LNCAP (cell line): ENCODE measurements around the gene PARVG.

Experiments
- TF ChIP-seq, protein P1 (sequence below): fragments of 450-650 bp; IDR thresholded peaks from 2 replicates; pipeline ENCODE4 v1.5.1; 2017; ENCODE audit warnings: mild to moderate bottlenecking

The PARVG gene, protein sequence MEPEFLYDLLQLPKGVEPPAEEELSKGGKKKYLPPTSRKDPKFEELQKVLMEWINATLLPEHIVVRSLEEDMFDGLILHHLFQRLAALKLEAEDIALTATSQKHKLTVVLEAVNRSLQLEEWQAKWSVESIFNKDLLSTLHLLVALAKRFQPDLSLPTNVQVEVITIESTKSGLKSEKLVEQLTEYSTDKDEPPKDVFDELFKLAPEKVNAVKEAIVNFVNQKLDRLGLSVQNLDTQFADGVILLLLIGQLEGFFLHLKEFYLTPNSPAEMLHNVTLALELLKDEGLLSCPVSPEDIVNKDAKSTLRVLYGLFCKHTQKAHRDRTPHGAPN

DNA sequence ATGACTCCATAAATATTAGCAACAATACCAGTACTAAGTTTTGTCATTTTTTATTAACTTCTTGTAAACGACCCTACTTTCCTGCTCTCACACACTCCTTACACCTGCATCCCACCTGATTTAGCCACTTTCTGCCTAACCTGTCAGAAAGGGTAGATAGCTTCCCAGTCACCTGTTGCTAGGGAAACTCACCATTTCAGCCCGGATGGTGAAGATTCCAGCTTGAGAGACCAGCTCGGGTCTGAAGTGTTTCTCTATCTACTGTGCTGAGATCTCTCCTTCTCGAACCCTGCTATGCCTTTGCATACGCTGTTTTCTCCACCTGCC, at the start of gene PARVG:
PARVG (plus strand) TSS at position 220 of the 327 bp plus-strand sequence. CDS start 2,405 bp downstream, outside the sequence.
- TF ChIP-seq, protein P1, sequence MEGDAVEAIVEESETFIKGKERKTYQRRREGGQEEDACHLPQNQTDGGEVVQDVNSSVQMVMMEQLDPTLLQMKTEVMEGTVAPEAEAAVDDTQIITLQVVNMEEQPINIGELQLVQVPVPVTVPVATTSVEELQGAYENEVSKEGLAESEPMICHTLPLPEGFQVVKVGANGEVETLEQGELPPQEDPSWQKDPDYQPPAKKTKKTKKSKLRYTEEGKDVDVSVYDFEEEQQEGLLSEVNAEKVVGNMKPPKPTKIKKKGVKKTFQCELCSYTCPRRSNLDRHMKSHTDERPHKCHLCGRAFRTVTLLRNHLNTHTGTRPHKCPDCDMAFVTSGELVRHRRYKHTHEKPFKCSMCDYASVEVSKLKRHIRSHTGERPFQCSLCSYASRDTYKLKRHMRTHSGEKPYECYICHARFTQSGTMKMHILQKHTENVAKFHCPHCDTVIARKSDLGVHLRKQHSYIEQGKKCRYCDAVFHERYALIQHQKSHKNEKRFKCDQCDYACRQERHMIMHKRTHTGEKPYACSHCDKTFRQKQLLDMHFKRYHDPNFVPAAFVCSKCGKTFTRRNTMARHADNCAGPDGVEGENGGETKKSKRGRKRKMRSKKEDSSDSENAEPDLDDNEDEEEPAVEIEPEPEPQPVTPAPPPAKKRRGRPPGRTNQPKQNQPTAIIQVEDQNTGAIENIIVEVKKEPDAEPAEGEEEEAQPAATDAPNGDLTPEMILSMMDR = no peak

DNA sequence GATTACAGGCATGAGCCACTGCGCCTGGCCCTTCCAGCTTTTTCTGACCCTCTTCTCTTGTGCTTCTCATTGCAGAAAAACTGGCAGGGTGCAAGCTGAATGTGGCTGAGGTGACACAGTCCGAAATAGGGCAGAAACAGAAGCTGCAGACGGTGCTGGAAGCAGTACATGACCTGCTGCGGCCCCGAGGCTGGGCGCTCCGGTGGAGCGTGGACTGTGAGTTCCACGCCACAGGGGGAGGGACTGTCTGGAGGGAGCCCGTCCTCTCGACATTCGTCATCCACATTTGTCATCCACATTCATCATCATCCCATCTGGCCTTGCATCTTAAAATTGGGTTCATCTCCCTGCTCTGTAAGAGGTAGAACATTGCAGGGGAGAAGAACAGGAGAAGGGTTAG, 49.3 kb upstream of the PARVG start:
- TF ChIP-seq, protein P1 = no peak

DNA sequence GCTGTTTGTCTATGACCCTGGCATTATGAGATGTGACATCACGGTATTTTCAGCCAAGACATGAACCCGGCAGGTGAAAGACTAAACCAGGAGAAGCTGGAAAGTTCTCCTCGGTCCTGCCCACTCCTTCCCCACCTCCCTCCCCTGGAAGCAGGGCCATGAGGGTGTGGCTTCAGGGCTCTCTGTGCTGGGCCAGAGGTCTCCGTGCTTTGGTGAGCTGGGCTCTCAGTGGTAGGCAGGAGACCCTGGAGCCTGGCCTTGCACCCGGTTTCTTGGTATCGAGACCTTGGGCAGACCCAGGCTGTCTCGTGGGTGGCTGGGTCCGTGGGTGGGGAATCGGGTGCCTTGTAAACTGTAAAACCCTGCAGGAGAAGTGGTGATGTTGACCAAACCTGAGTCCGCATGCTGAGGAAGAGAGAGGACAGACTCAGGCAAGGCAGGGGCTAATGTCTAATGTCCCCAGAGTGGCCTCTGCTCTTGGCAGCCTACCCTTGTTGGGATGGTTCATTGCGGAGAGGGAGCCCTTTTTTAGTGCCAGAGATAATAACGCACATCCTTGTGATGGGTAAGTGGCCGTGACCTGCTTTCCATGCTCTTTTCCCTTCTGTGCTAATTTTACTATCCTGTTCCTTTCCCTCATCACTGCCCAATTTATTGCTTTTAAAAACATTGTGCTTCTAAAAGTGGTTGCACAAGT, 48.6 kb upstream of the PARVG start:
- TF ChIP-seq, protein P1 = no peak

DNA sequence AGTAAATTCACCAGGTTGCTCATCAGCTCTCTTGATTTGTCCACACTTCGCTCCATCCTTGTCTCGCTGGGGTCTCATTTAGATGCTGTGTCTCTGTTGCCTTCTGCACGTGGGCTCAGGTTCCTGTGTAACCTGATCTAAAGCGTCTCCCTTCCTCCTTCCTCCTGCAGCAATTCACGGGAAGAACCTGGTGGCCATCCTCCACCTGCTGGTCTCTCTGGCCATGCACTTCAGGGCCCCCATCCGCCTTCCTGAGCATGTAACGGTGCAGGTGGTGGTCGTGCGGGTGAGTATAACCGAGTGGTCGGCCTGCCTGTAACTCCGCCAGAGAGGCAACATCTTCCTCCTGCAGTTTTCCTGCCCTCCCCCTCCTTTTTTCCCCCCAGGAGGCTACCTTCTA, 48.0 kb upstream of the PARVG start:
- TF ChIP-seq, protein P1 = no peak

DNA sequence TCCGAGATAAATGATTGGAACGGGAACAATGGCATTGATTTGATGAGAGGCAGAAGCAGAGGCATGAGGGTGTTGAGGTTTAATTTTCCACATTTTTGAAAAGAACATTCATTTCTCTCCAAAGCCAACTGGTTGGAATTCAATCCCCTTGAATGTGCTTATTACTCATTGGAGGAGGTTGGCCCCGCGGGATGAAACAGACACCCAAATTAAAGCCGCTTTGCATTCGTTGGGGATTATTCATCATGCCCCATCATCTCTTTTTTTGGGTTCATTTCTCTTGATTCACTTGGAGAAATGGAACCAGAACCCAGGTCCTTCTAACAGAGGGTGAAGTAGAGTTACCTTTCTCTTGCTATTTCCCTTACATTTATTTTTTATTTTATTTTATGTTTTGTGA, 47.6 kb upstream of the PARVG start:
- TF ChIP-seq, protein P1 = no peak

DNA sequence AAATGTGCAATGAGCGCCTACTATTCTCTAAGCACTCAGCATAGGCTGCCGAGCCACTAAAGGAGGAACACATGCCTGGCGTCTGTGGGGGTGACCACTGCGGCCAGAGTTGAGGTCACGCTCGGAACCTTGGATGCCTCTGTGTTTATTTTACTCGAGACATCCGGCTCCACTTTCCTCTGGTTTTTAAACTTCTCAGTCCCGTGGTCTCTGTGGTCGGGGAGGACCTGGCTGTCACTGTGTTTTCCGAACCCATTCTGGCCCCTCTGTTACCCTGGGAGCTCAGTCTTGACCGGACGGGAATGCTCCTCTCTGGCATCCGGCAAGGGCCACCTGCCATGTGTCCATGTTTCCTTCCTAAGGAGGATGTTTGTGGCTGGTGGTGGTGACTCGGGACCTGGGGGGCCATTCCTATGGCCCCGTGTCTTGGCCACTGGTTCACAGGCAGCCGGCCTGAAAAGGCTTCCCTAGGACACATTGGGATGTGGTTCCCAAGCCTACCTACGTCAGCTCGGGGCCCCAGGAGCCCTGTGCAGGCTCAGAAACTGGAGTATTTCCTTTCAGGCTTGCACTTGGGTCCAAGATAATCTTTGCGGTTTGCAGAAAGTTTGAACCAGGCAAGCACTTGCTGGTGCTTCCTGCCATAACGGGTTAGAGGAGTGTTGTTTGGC, 46.7 kb upstream of the PARVG start:
- TF ChIP-seq, protein P1 = no peak

DNA sequence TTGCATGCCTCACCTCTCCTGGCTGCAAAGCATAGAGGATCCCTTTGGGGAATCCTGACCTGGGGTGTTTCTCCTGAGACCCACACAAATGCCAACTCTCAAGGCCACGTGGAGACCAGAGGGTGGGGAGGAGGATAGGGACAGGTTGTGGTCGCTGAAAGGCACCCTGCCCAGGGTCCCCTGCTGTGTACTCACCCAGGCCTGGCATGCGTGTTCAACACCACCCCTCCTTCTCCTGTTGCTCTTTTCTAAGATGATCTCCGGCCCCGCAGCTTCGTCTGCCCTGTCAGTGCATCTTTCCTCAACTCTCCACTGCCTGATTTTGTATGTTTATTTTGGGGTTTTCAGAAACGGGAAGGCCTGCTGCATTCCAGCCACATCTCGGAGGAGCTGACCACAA, 44.6 kb upstream of the PARVG start:
- TF ChIP-seq, protein P1 = no peak
